T-helper 1 cell treated with Interleukin-12 subunit alpha and Interleukin-12 subunit beta and Interleukin-4 antibody, amounts not matched to agents 30 ng/mL and 1 ng/mL, for 36 hours (primary cell): ENCODE data around the gene LSAMP. TPM values are rescaled to one million over a fixed set of nuclear protein-coding genes. Genes with fewer than 3 reads are reported as not detected.
"Not testable (repeated sequence)": the region's sequence is repeated elsewhere in the genome, so short reads cannot be mapped to it uniquely, and the experiment has no call there.

Experiments
- intact Hi-C: fragments of 100-400 bp; cut with micrococcal nuclease; formaldehyde crosslinking; loops from one replicate; pipeline ENCODE4 v1.15.1; 2024
- total RNA-seq: library from RNA; stranded (reverse); gene quantifications from 2 replicates; pipeline ENCODE4 v1.2.3, GENCODE V29; 2022

The LSAMP gene
- total RNA-seq, 1 donor from 2014 or later = not detected

DNA sequence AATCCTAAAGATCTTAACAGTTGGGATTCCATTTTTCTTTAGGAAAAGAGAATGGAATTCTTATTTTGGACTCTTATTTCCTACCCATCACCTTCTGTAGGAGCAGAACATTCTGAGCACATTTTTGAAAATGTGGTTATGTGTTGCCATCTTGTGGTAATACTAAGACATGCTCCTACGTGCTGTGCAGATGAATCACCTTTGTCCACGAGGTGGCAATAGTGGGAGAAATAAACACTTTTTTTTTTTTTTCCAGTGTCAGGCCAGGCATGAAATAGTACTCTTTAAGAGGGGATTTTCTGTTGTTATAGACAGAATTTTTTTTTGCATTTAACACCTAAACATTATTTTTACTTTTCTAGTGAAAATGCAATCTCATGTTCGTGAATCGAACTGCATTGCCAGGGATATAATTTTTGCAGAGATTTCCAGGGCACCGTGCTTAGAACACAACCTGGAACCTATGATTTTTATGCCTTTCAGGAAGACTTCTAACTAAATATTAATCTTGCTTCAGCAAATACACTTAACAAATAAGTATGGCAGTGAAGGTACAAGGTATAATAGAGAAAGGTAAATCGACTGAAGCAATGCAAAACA, 625.4 kb downstream of the LSAMP start:
- intact Hi-C loops = loop anchor here (1.0 to 2.0 kb wide), 4 partner anchors 28 to 603 kb away; no protein-coding TSS in a partner anchor

DNA sequence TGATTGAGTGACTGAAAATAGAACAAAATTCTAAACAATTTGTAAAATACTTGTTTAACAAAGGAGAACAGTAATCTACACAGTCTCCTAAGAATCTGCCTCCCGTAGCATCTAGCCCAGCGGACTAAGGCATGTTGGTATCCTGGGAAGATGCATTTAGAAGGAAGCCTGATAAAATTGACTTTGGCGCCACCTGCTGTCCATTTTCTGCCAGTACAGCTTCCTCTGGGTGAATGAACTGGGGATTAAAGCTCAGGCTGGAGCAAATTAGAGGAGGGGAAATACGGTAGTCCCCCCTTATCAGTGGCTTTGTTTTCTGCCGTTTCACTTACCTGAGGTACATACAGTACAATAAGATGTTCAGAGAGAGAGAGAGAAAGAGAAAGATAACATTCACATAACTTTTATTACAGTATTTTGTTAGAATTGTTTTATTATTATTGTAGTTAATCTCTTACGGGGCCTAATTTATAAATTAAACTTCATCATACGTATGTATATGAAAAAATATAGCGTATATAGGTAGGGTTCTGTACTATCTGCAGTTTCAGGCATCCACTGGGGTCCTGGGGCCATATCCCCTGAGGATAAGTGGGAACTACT, 630.4 kb downstream of the LSAMP start:
- intact Hi-C loops = loop anchor here (1.0 to 2.0 kb wide), 7 partner anchors 22 to 988 kb away; no protein-coding TSS in a partner anchor

- intact Hi-C loops = loop anchor here (1.0 to 2.0 kb wide), 6 partner anchors 21 to 774 kb away; no protein-coding TSS in a partner anchor
Observed at GRCh38 chr3:115814006-115814405, 631.3 kb downstream of the LSAMP start.

DNA sequence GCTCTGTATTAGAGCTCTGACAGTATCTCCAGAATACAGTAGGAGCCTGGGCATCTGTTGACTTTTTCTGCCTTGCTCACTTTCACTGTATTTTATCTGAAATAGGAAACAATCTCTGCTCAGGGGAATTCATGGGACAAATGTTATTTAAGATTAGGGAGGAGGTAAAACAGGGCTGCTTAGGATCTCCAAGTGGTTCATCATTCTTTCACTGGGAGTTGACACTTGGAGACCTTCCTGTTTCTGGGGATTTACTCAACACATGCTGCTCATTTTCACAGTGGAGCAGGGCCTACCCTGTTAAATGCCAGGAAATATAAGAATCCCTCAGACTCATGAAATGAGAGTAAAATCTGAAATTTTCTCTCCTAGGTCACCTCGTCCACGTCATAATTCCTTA, 636.5 kb downstream of the LSAMP start:
- intact Hi-C loops = no loop called here

- intact Hi-C loops = no loop called here
Observed at GRCh38 chr3:115808244-115808643, 637.0 kb downstream of the LSAMP start.

DNA sequence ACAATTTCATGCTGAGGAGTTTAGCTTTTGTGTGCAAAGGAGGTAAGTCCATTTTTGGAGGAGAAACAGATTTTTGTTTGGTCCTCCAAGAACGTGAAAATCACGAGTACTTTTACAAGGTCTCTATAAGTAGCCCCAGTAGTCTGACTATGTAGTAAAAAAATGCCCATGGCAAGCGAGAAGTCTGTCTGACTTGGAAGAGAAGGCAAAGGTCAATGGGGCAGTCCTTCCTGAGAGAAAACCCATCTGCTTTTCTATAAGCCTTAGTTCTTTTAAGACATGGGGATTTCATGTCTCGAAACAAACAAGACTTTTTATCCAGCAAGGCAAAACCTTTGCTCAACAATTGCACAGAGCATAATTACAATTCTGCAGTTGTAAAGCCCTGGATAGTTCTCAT, 638.8 kb downstream of the LSAMP start:
- intact Hi-C loops = no loop called here

DNA sequence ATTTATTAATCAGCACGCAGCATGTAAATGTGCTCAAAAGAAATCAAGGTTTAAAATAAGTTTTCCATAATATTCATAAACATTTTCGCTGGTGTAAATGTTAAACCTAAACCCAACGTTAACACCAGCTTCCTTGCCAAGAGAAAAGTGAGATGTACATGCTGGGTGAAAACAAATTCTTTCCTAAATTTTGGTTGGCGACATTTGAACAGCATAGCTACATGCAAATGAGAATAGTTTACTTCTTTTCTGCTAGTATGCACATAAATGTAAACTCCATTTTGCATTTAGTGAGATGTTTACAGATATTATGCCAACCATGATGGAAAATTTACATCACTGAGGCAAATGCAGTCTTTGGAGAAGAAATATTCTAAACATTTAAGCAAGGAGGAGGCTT, 639.8 kb downstream of the LSAMP start:
- intact Hi-C loops = no loop called here

- intact Hi-C loops = no loop called here
Observed at GRCh38 chr3:115804713-115805119, 640.6 kb downstream of the LSAMP start.

DNA sequence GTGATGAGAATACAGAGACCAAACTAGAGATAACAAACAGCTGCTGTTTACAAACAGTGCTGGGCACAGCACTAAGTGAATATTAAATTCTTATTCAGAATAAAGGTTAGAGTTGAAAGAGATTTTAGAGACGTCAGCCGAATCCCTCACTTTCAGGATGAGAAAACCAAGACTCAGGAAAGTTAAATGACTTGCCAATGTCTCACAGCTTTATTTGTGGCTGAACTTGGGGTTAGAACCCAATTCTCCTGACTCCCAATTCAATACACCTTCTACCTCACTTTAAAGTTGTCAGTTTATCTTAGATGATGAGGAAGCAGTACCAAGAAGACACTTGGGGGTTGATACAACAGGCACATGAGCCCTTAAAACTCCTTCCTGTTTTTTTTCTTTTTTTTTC, 641.1 kb downstream of the LSAMP start:
- intact Hi-C loops = no loop called here

DNA sequence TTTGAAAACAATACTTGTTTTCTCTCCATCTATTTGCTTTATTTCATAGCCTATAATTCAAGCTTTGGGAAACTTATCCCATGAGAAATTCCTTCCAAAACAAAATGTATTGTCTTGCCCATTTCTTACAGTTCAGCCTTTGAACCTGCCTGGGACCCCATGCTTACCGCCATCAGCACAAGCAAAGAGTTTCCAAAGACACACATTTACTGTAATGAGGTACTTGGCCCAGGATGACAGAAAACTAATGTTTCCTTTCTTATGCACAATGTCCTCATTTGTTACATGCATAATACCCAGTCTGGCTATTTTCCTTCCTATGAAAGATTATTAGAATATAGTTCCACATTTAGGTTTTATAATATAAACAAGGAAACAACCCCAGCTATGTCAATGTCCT, 641.6 kb downstream of the LSAMP start:
- intact Hi-C loops = no loop called here

DNA sequence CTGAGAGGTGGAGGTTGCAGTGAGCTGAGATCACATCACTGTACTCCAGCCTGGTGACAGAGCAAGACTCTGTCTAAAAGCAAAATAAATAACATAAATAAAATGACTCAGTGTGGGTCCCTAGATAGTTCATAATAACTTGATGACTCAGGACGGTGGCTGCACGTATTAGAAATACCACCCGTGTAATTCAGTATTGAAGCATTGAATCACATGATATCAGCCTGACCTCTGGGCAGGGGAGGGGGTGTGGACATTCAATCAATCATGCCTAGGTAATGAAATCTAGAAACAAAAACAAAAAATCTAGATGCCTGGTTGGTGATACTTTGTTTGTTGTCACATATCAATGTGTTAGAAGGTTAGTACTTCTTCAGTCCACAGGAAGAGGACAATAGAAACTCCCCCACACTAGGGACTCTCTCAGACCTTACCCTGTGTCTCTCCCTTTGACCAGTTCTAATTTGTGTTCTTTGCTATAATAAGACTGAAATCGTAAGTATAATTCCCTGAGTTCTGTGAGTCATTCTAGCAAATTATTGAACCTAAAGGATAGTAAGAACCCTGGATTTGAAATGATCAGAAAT, 644.7 kb downstream of the LSAMP start:
- intact Hi-C loops = no loop called here

DNA sequence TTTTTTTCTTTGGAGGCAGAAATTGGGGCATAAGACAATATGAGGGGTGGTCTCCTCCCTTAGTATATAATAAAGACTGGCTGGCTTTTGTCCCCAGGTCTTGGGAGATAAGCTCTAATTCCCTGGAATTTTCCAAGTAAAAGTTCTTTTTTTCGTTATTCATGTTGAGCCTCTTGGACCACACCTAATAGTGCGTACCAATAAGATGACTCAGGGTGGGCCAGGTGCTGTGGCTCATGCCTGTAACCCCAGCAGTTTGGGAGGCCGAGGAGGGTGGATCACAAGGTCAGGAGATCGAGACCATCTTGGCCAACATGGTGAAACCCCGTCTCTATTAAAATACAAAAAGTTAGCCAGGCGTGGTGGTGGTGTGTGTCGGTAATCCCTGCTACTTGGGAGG, 645.2 kb downstream of the LSAMP start:
- intact Hi-C loops = not testable (repeated sequence)

DNA sequence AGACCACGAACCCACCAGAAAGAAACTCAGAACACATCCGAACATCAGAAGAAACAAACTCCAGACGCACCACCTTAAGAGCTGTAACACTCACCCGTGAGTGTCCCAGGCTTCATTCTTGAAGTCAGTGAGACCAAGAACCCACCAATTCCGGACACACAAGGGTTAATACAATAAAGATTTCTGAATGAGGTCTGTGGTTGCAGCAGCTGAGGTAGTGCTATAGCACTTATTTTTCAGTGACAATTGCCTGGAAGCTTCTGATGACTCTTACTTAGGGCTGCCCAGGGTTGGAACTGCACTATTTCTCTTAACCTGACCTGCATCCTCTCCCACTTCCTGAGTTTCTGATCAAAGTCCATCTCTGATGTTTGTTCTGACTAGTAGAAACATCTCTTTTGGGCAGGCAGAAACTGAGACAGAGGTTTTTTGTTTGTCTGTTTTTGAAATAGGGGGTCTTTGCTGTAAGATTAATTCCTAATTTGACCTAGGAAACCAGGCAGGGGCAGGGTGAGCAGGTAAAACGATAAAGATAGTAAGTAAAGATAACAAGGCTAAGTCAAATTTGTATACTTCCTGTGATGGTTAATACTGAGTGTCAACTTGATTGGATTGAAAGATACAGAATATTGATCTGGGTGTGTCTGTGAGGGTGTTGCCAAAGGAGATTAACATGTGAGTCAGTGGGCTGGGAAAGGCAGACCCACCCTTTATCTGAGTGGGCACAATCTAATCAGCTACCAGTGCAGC, 652.9 kb downstream of the LSAMP start:
- intact Hi-C loops = loop anchor here (1.0 to 2.0 kb wide), 3 partner anchors 8 to 27 kb away; no protein-coding TSS in a partner anchor

GRCh38 chr3:115791271-115792153, 653.8 kb downstream of the LSAMP start:
- intact Hi-C loops = loop anchor here (1.0 to 2.0 kb wide), 3 partner anchors 7 to 28 kb away; no protein-coding TSS in a partner anchor

- intact Hi-C loops = no loop called here
Observed at GRCh38 chr3:115790759-115791158, 654.5 kb downstream of the LSAMP start.

DNA sequence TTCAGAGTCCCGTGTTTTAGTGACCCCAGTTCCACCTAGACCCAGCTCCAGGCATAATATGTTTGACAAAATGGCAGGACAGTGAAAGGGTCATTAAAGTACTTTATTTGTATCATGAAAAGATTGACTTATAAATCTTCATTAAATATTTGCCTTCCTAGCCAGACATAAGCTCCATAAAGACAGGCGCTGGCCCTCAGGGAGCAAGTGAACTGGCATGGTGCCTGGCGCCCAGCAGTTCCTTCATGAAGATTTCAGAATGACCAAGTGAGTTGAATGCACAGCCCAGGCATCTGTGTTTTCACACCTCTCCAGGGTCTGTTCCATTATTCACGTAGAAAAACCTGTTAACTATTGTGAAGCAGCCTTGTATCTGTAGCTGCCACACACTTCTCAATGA, 655.8 kb downstream of the LSAMP start:
- intact Hi-C loops = loop anchor here (10.0 kb wide), 2 partner anchors 1405 to 1575 kb away; no protein-coding TSS in a partner anchor

DNA sequence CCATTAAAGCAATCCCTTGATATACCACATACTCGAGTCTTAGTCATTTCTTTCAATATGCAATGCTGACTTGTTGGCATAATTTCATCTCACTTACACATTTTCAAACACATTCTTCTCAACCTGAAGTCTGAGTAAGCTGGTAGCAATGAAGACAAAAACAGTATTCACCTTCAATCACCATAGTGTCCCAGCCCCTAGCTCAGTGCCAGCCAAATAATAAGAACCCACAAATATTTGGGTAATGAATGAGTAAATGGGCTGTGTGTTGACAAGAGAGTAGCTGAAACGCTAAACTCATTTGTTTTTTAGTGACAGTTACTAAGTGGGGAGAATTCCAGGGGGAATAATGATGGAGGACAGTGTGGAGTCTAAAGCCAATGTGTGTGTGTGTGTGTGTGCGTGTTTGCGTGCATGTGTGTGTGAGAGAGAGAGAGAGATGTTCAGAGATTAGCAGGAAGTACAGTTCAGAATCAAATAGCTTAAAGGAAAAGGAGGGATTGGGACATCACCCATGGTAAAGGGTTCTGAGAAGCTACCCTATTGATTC, 656.3 kb downstream of the LSAMP start:
- intact Hi-C loops = loop anchor here (10.0 kb wide), 2 partner anchors 1404 to 1574 kb away; no protein-coding TSS in a partner anchor

DNA sequence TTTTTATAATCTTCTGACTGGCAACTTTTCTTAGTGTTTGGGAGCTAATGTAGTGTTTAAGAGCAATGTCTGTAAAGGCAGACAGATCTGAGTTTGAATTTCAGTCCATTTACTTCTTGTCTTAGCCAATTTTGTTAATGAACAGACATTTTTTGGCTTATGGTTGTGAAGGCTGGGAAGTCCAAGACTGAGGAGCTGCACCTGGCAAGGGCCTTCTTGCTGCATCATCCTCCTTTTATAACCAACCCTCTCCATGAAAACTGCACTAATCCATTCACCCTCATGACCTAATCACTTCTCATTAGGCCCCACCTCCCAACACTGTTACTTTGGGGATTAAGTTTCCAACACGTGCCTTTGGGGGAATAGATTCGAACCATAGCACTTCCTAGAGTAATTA, 657.5 kb downstream of the LSAMP start:
- intact Hi-C loops = loop anchor here (10.0 kb wide), 2 partner anchors 1403 to 1573 kb away; no protein-coding TSS in a partner anchor

GRCh38 chr3:115785782-115786181, 659.5 kb downstream of the LSAMP start:
- intact Hi-C loops = loop anchor here (10.0 kb wide), 2 partner anchors 1401 to 1571 kb away; no protein-coding TSS in a partner anchor
